ENCODE data around the gene SLF2. TPM values are rescaled to one million over a fixed set of nuclear protein-coding genes. Genes with fewer than 3 reads are reported as not detected.

The SLF2 gene
- total and polyA plus RNA-seq, 2 of the 13 experiments (the other 11 are each of a cell fraction or from before 2014, with no cell fraction given): 12.2 to 48.1 TPM

DNA sequence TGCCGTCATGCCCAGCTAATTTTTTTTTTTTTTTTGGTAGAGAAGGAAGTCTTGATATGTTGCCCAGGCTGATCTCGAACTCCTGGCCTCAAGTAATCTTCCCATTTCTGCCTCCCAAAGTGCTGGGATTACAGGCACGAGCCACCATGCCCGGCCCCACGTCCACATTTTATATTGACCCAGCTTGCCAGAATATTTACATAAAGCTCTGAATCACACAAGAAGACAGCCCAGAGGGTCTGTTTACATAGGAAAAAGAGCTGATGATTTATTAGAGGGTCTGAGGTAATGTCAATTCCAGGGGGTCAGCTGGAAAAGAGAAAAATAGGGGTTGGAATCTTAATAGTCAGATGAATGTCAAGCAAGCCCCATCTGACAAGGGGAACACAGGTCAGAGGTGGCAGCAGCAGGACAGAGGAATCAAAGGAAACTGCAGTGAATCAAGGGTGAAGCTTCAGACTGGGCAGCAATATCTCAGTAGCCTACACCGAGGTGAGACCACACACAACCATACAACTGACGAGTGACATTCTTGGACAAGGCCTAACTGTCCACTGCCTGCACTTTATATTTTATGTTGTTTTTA is 15.8 kb upstream of the SLF2 start (continued):
- TF ChIP-seq ZNF768 (CRISPR knock-in tag; IDR thresholded peaks at IDR 0.05): no peak
- TF ChIP-seq NR2F2 (IDR thresholded peaks at IDR 0.05; ENCODE audit: borderline replicate concordance, low read depth): peak; percentile 63; the same call in 1 of the 2 replicates
- TF ChIP-seq TOPORS (CRISPR knock-in tag; IDR thresholded peaks at IDR 0.05): no peak
- TF ChIP-seq TFAP4 (IDR thresholded peaks at IDR 0.05; ENCODE audit: borderline replicate concordance, low read depth): peak; percentile 77; the same call in 1 of the 2 replicates
- peak; percentile 46; the same call in 1 of the 2 replicates for TF ChIP-seq TARDBP (CRISPR knock-in tag; IDR thresholded peaks at IDR 0.05)
- no peak for TF ChIP-seq ZNF577 (CRISPR knock-in tag; IDR thresholded peaks at IDR 0.05; ENCODE audit: borderline replicate concordance, low read depth)
- TF ChIP-seq ZKSCAN8 (CRISPR knock-in tag; IDR thresholded peaks at IDR 0.05; ENCODE audit: borderline replicate concordance): peak; percentile 56; the same call in 1 of the 2 replicates
- TF ChIP-seq MBD4 (IDR thresholded peaks at IDR 0.05; ENCODE audit: borderline replicate concordance, low read length): no peak
- no peak for TF ChIP-seq ZNF615 (CRISPR knock-in tag; IDR thresholded peaks at IDR 0.05; ENCODE audit: borderline replicate concordance)
- no peak for TF ChIP-seq BCLAF1 (IDR thresholded peaks at IDR 0.05)
- no peak for TF ChIP-seq THAP8 (CRISPR knock-in tag; IDR thresholded peaks at IDR 0.05; ENCODE audit: borderline replicate concordance)
- TF ChIP-seq THAP9 (CRISPR knock-in tag; IDR thresholded peaks at IDR 0.05; ENCODE audit: borderline replicate concordance): no peak
- TF ChIP-seq CEBPG (CRISPR knock-in tag; IDR thresholded peaks at IDR 0.05): 0 out of 2 replicates have a peak, but pooled peaks have one; percentile 2
- TF ChIP-seq HES4 (CRISPR knock-in tag; IDR thresholded peaks at IDR 0.05; ENCODE audit: borderline replicate concordance): no peak
- no peak for TF ChIP-seq ZNF468 (CRISPR knock-in tag; IDR thresholded peaks at IDR 0.05)
- TF ChIP-seq ZNF572 (CRISPR knock-in tag; IDR thresholded peaks at IDR 0.05): 0 out of 2 replicates have a peak, but pooled peaks have one; percentile 33
- peak; percentile 54; the same call in 1 of the 2 replicates for TF ChIP-seq GFI1 (CRISPR knock-in tag; IDR thresholded peaks at IDR 0.05; ENCODE audit: borderline replicate concordance)
- TF ChIP-seq ZNF274 (CRISPR knock-in tag; IDR thresholded peaks at IDR 0.05): no peak
- no peak for TF ChIP-seq ZNF121 (CRISPR knock-in tag; IDR thresholded peaks at IDR 0.05)
- no peak for TF ChIP-seq CAMTA2 (CRISPR knock-in tag; IDR thresholded peaks at IDR 0.05; ENCODE audit: borderline replicate concordance)
- TF ChIP-seq SNAI1 (CRISPR knock-in tag; IDR thresholded peaks at IDR 0.05; ENCODE audit: borderline replicate concordance): no peak
- TF ChIP-seq PBX2 (CRISPR knock-in tag; IDR thresholded peaks at IDR 0.05): no peak

Measured in HepG2 (cell line).